H9 (cell line): ENCODE data around the gene ITPK1. TPM values are rescaled to one million over a fixed set of nuclear protein-coding genes. Genes with fewer than 3 reads are reported as not detected.

Source experiments
- DNase-seq: peaks from one replicate; pipeline ENCODE4 v3.0.0-alpha.2; 2017
- H2AFZ ChIP-seq: one replicate; pipeline ENCODE4 v1.6.1; 2013; ENCODE audit warnings: mild to moderate bottlenecking, low read length, control low read depth, moderate library complexity
- H2AK5ac ChIP-seq: 2 replicates; pipeline ENCODE4 v1.6.1; 2013; ENCODE audit warnings: low read length, control low read depth, mixed read lengths; ENCODE audit not compliant: insufficient read length
- H2BK120ac ChIP-seq: one replicate; pipeline ENCODE4 v1.6.1; 2013; ENCODE audit warnings: low read depth, mild to moderate bottlenecking, low read length, control low read depth, inconsistent platforms; ENCODE audit not compliant: poor library complexity, severe bottlenecking
- H2BK12ac ChIP-seq: 2 replicates; pipeline ENCODE4 v1.6.1; 2013; ENCODE audit warnings: low read length, control low read depth, mixed read lengths, low read depth; ENCODE audit not compliant: insufficient read length
- H2BK15ac ChIP-seq: 2 replicates; pipeline ENCODE4 v1.6.1; 2013; ENCODE audit warnings: low read depth, low read length, control low read depth
- H2BK20ac ChIP-seq: one replicate; pipeline ENCODE4 v1.6.1; 2013; ENCODE audit warnings: low read depth, mild to moderate bottlenecking, low read length, control low read depth, inconsistent platforms; ENCODE audit not compliant: poor library complexity, severe bottlenecking
- H2BK5ac ChIP-seq: 2 replicates; pipeline ENCODE4 v1.6.1; 2013; ENCODE audit warnings: low read length, control low read depth, mixed read lengths; ENCODE audit not compliant: insufficient read length
- H3K14ac ChIP-seq: 2 replicates; pipeline ENCODE4 v1.6.1; 2013; ENCODE audit warnings: low read length, control low read depth; ENCODE audit not compliant: insufficient read depth
- H3K18ac ChIP-seq: 2 replicates; pipeline ENCODE4 v1.6.1; 2013; ENCODE audit warnings: low read depth, mild to moderate bottlenecking, mixed read lengths, low read length, control low read depth; ENCODE audit not compliant: insufficient read length
- H3K23ac ChIP-seq: 2 replicates; pipeline ENCODE4 v1.6.1; 2013; ENCODE audit warnings: low read length, control low read depth, mixed read lengths, low read depth; ENCODE audit not compliant: insufficient read length
- H3K23me2 ChIP-seq: 2 replicates; pipeline ENCODE4 v1.6.1; 2013; ENCODE audit warnings: low read depth, mild to moderate bottlenecking, mixed read lengths, low read length, control low read depth; ENCODE audit not compliant: insufficient read length, poor library complexity, severe bottlenecking
- H3K27ac ChIP-seq: 2 replicates; pipeline ENCODE4 v1.5.1; 2013; ENCODE audit warnings: low read length, control low read depth, mixed read lengths, low read depth; ENCODE audit not compliant: insufficient read length
- H3K27me3 ChIP-seq: 2 replicates; pipeline ENCODE4 v1.6.1; 2013; ENCODE audit warnings: low read length, control low read depth, inconsistent platforms; ENCODE audit not compliant: insufficient read depth
- H3K4ac ChIP-seq: 2 replicates; pipeline ENCODE4 v1.6.1; 2013; ENCODE audit warnings: low read depth, mild to moderate bottlenecking, control low read depth, inconsistent platforms, low read length, moderate library complexity
- H3K4me1 ChIP-seq: 2 replicates; pipeline ENCODE4 v1.6.1; 2013; ENCODE audit warnings: low read length, control low read depth, inconsistent platforms; ENCODE audit not compliant: insufficient read depth
- H3K4me2 ChIP-seq: 2 replicates; pipeline ENCODE4 v1.6.1; 2013; ENCODE audit warnings: low read length, control low read depth, mixed read lengths; ENCODE audit not compliant: insufficient read length, insufficient read depth
- H3K56ac ChIP-seq: 2 replicates; pipeline ENCODE4 v1.6.1; 2013; ENCODE audit warnings: low read depth, mild to moderate bottlenecking, mixed read lengths, low read length, control low read depth; ENCODE audit not compliant: insufficient read length
- H3K79me1 ChIP-seq: 2 replicates; pipeline ENCODE4 v1.6.1; 2013; ENCODE audit warnings: low read depth, mild to moderate bottlenecking, moderate library complexity, low read length, control low read depth, inconsistent platforms; ENCODE audit not compliant: insufficient read depth, poor library complexity, severe bottlenecking
- H3K79me2 ChIP-seq: 2 replicates; pipeline ENCODE4 v1.6.1; 2013; ENCODE audit warnings: low read length, control low read depth, inconsistent platforms; ENCODE audit not compliant: insufficient read depth
- H3K9ac ChIP-seq: 2 replicates; pipeline ENCODE4 v1.6.1; 2013; ENCODE audit warnings: low read length, control low read depth, mixed read lengths; ENCODE audit not compliant: insufficient read length; ENCODE audit errors: extremely low read depth
- H3K9me3 ChIP-seq: one replicate; pipeline ENCODE4 v1.6.1; 2013; ENCODE audit warnings: low read depth, low read length, inconsistent platforms; ENCODE audit not compliant: control insufficient read depth
- H3T11ph ChIP-seq: one replicate; pipeline ENCODE4 v1.6.1; 2013; ENCODE audit warnings: mild to moderate bottlenecking, low read length, control low read depth, inconsistent platforms
- H4K20me1 ChIP-seq: one replicate; pipeline ENCODE4 v1.6.1; 2013; ENCODE audit not compliant: control insufficient read depth, insufficient read length, insufficient read depth
- H4K5ac ChIP-seq: 2 replicates; pipeline ENCODE4 v1.6.1; 2013; ENCODE audit warnings: low read depth, mild to moderate bottlenecking, mixed read lengths, low read length, control low read depth; ENCODE audit not compliant: insufficient read length
- H4K8ac ChIP-seq: replicated peaks from 2 replicates; pipeline ENCODE4 v1.6.1; 2013; ENCODE audit warnings: low read length, control low read depth, mixed read lengths, low read depth; ENCODE audit not compliant: insufficient read length
- H4K91ac ChIP-seq: 2 replicates; pipeline ENCODE4 v1.6.1; 2013; ENCODE audit warnings: low read depth, mild to moderate bottlenecking, moderate library complexity, mixed read lengths, low read length, control low read depth; ENCODE audit not compliant: insufficient read length
- H3K27ac Mint-ChIP-seq, 3 experiments: 2 replicates in 2 of 3; 3 replicates in 1 of 3; pipeline ENCODE4 v1.8.0; 2020 to 2021; ENCODE audit warnings: mixed read lengths in 3 of 3, mild to moderate bottlenecking in 1 of 3, moderate library complexity in 1 of 3
- H3K27me3 Mint-ChIP-seq: 2 replicates; pipeline ENCODE4 v1.8.0; 2021; ENCODE audit warnings: low read depth, mild to moderate bottlenecking, moderate library complexity, mixed read lengths
- H3K36me3 Mint-ChIP-seq, 3 experiments: 2 replicates in 2 of 3; 3 replicates in 1 of 3; pipeline ENCODE4 v1.8.0; 2020 to 2021; ENCODE audit warnings: low read depth in 3 of 3, mixed read lengths in 3 of 3; ENCODE audit not compliant: insufficient read depth in 1 of 3
- H3K4me1 Mint-ChIP-seq, 2 experiments: 2 replicates each; pipeline ENCODE4 v1.8.0; 2020; ENCODE audit warnings: mixed read lengths in 2 of 2
- H3K4me3 Mint-ChIP-seq, 2 experiments: 2 replicates in 1 of 2; 3 replicates in 1 of 2; pipeline ENCODE4 v1.8.0; 2020 to 2021; ENCODE audit warnings: mild to moderate bottlenecking in 2 of 2, mixed read lengths in 2 of 2, moderate library complexity in 1 of 2
- H3K9me3 Mint-ChIP-seq, 2 experiments: 2 replicates in 1 of 2; 3 replicates in 1 of 2; pipeline ENCODE4 v1.8.0; 2020; ENCODE audit warnings: mild to moderate bottlenecking in 2 of 2, mixed read lengths in 2 of 2, moderate library complexity in 1 of 2
- CTCF ChIP-seq: fragments of 200-600 bp; sonication (generic); conservative IDR thresholded peaks from 3 replicates; pipeline ENCODE4 v1.8.0; 2021; ENCODE audit warnings: antibody characterized with exemption, mild to moderate bottlenecking
- WGBS: extraction: QIAGEN DNeasy Blood & Tissue Kit; methylation state at CpG from one replicate; pipeline ENCODE4 v1.1.7; 2013; ENCODE audit warnings: missing lambda C conversion rate, low lambda C conversion rate, mixed read lengths; ENCODE audit not compliant: insufficient read length; ENCODE audit errors: extremely low coverage; 5-methylcytosine and 5-hydroxymethylcytosine counted together
- total RNA-seq: library from RNA; stranded (reverse); gene quantifications from 2 replicates; pipeline ENCODE4 v1.2.1, GENCODE V29; 2021

ITPK1 gene
- total RNA-seq, 1 experiment from 2014 or later, result 92.7 TPM

- Mint-ChIP-seq H3K4me3 (no peak overlapping the region; a peak in 1 of 5 replicates), H3K36me3 (peaks cover 0 to 5% (median 0%) of the 10 kb centered on the region in 3 experiments; a peak in 2 of 7 replicates), H3K27me3 (peaks cover 24% of the 10 kb centered on the region), H3K9me3 (no peaks in the 10 kb centered on the region), H3K4me1 (peaks cover 18 to 19% of the 10 kb centered on the region in 2 experiments), H3K27ac (no peak overlapping the region)
- no peak overlapping the region for H4K91ac ChIP-seq
- no peaks in the 10 kb centered on the region for H3K79me1 ChIP-seq
- H4K20me1 ChIP-seq, result peaks cover 7% of the 10 kb centered on the region
- no peak overlapping the region for H2AK5ac ChIP-seq
- no peak for DNase-seq
- H3K27ac ChIP-seq, result no peak overlapping the region
- TF ChIP-seq CTCF, result no peak
- no peaks in the 10 kb centered on the region for H3K79me2 ChIP-seq
- no peak overlapping the region for H3K18ac ChIP-seq
- H4K8ac ChIP-seq, result no peak overlapping the region
- no peak overlapping the region for H2BK120ac ChIP-seq
- no peak overlapping the region for H3K4me2 ChIP-seq
- no peak overlapping the region for H3T11ph ChIP-seq
- H2BK5ac ChIP-seq, result no peak overlapping the region
- H3K9me3 ChIP-seq, result no peaks in the 10 kb centered on the region
- no peaks in the 10 kb centered on the region for H3K4me1 ChIP-seq
- H3K56ac ChIP-seq, result no peak overlapping the region
- no peak overlapping the region for H3K14ac ChIP-seq
- no CpG with 5 or more reads among the region's 14 CpGs for WGBS
- no peaks in the 10 kb centered on the region for H3K27me3 ChIP-seq
- H2AFZ ChIP-seq, result no peak overlapping the region
- no peak overlapping the region for H3K23ac ChIP-seq
- no peak overlapping the region for H2BK15ac ChIP-seq
- H2BK20ac ChIP-seq, result no peak overlapping the region
- no peak overlapping the region for H4K5ac ChIP-seq
- H3K23me2 ChIP-seq, result peaks cover 12% of the 10 kb centered on the region
- H3K9ac ChIP-seq, result no peak overlapping the region
- no peak overlapping the region for H3K4ac ChIP-seq
- no peak overlapping the region for H2BK12ac ChIP-seq
Observed at GRCh38 chr14:92927349-92928257, 188.1 kb downstream of the ITPK1 start.
